ENCODE measurements around the gene APBA2. TPM values are rescaled to one million over a fixed set of nuclear protein-coding genes. Genes with fewer than 3 reads are reported as not detected.

The APBA2 gene
- total RNA-seq, 2 experiments from 2014 or later, result not detected

DNA sequence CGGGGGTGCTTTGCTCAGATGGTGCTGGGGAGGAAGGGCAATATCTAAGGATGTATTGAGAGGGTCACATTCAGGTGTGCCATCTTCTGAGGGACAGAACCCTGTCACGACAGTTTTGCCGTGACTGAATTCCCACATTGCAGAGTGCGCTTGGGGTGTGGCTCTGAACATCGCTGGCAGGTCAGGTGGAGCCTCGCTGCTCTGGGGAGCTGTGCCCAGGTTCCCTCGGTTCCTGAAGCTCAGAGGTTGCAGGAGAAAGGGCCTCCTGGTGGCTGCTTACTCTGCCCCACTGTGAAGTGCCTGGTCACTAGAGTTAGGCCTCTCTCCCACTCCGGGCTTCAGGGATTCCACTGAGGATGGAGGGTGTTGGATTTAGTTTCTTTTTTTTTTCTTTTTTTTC is 51.5 kb downstream of the APBA2 start:
- Histone ChIP-seq H3K4me2 (ENCODE audit: low read length) (no peak overlapping the region), H3K79me2 (ENCODE audit: insufficient read depth, low read depth, low read length) (no peaks in the 10 kb centered on the region), H3K36me3 (ENCODE audit: insufficient read depth, low read length) (no peaks in the 10 kb centered on the region), H3K27ac (ENCODE audit: low read depth, low read length, poor library complexity, severe bottlenecking) (no peak overlapping the region), H2AFZ (ENCODE audit: low read length) (no peak overlapping the region), H3K9me3 (ENCODE audit: low read length) (no peaks in the 10 kb centered on the region), H3K4me1 (ENCODE audit: insufficient read depth, low read length, poor library complexity, severe bottlenecking) (peaks cover 14% of the 10 kb centered on the region), H3K4me3 (ENCODE audit: low read depth, low read length, poor library complexity, severe bottlenecking) (no peak overlapping the region), H3K9me2 (ENCODE audit: insufficient read depth, low read length) (no peaks in the 10 kb centered on the region), H4K20me1 (ENCODE audit: insufficient read depth, low read length) (no peaks in the 10 kb centered on the region)
- BruUV-seq (replicated peaks), result no TSS peak
- TF ChIP-seq, protein P1, sequence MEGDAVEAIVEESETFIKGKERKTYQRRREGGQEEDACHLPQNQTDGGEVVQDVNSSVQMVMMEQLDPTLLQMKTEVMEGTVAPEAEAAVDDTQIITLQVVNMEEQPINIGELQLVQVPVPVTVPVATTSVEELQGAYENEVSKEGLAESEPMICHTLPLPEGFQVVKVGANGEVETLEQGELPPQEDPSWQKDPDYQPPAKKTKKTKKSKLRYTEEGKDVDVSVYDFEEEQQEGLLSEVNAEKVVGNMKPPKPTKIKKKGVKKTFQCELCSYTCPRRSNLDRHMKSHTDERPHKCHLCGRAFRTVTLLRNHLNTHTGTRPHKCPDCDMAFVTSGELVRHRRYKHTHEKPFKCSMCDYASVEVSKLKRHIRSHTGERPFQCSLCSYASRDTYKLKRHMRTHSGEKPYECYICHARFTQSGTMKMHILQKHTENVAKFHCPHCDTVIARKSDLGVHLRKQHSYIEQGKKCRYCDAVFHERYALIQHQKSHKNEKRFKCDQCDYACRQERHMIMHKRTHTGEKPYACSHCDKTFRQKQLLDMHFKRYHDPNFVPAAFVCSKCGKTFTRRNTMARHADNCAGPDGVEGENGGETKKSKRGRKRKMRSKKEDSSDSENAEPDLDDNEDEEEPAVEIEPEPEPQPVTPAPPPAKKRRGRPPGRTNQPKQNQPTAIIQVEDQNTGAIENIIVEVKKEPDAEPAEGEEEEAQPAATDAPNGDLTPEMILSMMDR (conservative IDR thresholded peaks at IDR 0.05; ENCODE audit: low read length), result no peak
- no peak for TF ChIP-seq EZH2phosphoT487 (IDR thresholded peaks at IDR 0.05; ENCODE audit: borderline replicate concordance, low read depth, low read length)
- intact Hi-C loops (cut with micrococcal nuclease; ENCODE audit: unreplicated experiment), result no loop called here
- DNase-seq (ENCODE audit: low spot score), result no peak
- POLR2A ChIA-PET, result interaction anchor here (0.6 to 0.8 kb wide), 2 partner anchors 53 to 127 kb away, joined by 4 read pairs; no protein-coding TSS in a partner anchor
- CTCF ChIA-PET (ENCODE audit: unreplicated experiment), result no interaction called here

GRCh38 chr15:28942046-28942445 is 56.3 kb downstream of the APBA2 start:
- ChIA-PET CTCF (ENCODE audit: unreplicated experiment) (no interaction called here), POLR2A (interaction anchor here (0.6 kb wide), 1 partner anchor 97 kb away, joined by 4 read pairs; no protein-coding TSS in a partner anchor)
- H3K4me1 ChIP-seq (ENCODE audit: insufficient read depth, low read length, poor library complexity, severe bottlenecking), result peaks cover 8% of the 10 kb centered on the region
- H3K27ac ChIP-seq (ENCODE audit: low read depth, low read length, poor library complexity, severe bottlenecking), result no peak overlapping the region
- no peaks in the 10 kb centered on the region for H3K9me3 ChIP-seq (ENCODE audit: low read length)
- H3K36me3 ChIP-seq (ENCODE audit: insufficient read depth, low read length), result no peaks in the 10 kb centered on the region
- intact Hi-C loops (cut with micrococcal nuclease; ENCODE audit: unreplicated experiment), result no loop called here
- H3K4me3 ChIP-seq (ENCODE audit: low read depth, low read length, poor library complexity, severe bottlenecking), result no peak overlapping the region
- H3K79me2 ChIP-seq (ENCODE audit: insufficient read depth, low read depth, low read length), result no peaks in the 10 kb centered on the region
- no TSS peak for BruUV-seq (replicated peaks)
- no peaks in the 10 kb centered on the region for H3K9me2 ChIP-seq (ENCODE audit: insufficient read depth, low read length)
- no peak for DNase-seq (ENCODE audit: low spot score)
- TF ChIP-seq EZH2phosphoT487 (IDR thresholded peaks at IDR 0.05; ENCODE audit: borderline replicate concordance, low read depth, low read length), result no peak
- TF ChIP-seq, protein P1 (conservative IDR thresholded peaks at IDR 0.05; ENCODE audit: low read length), result no peak
- H2AFZ ChIP-seq (ENCODE audit: low read length), result no peak overlapping the region
- H4K20me1 ChIP-seq (ENCODE audit: insufficient read depth, low read length), result no peaks in the 10 kb centered on the region
- H3K4me2 ChIP-seq (ENCODE audit: low read length), result no peak overlapping the region

- no peaks in the 10 kb centered on the region for H3K36me3 ChIP-seq (ENCODE audit: insufficient read depth, low read length)
- peaks cover 8% of the 10 kb centered on the region for H3K4me1 ChIP-seq (ENCODE audit: insufficient read depth, low read length, poor library complexity, severe bottlenecking)
- intact Hi-C loops (cut with micrococcal nuclease; ENCODE audit: unreplicated experiment), result no loop called here
- no peaks in the 10 kb centered on the region for H3K9me3 ChIP-seq (ENCODE audit: low read length)
- DNase-seq (ENCODE audit: low spot score), result no peak
- no peak overlapping the region for H3K27ac ChIP-seq (ENCODE audit: low read depth, low read length, poor library complexity, severe bottlenecking)
- no peak overlapping the region for H3K4me3 ChIP-seq (ENCODE audit: low read depth, low read length, poor library complexity, severe bottlenecking)
- CTCF ChIA-PET (ENCODE audit: unreplicated experiment), result no interaction called here
- H3K4me2 ChIP-seq (ENCODE audit: low read length), result no peak overlapping the region
- H4K20me1 ChIP-seq (ENCODE audit: insufficient read depth, low read length), result no peaks in the 10 kb centered on the region
- POLR2A ChIA-PET, result interaction anchor here (0.6 kb wide), 1 partner anchor 96 kb away, joined by 4 read pairs; no protein-coding TSS in a partner anchor
- no peak for TF ChIP-seq EZH2phosphoT487 (IDR thresholded peaks at IDR 0.05; ENCODE audit: borderline replicate concordance, low read depth, low read length)
- TF ChIP-seq, protein P1 (conservative IDR thresholded peaks at IDR 0.05; ENCODE audit: low read length), result no peak
- no TSS peak for BruUV-seq (replicated peaks)
- no peak overlapping the region for H2AFZ ChIP-seq (ENCODE audit: low read length)
- H3K79me2 ChIP-seq (ENCODE audit: insufficient read depth, low read depth, low read length), result no peaks in the 10 kb centered on the region
- no peaks in the 10 kb centered on the region for H3K9me2 ChIP-seq (ENCODE audit: insufficient read depth, low read length)
These were observed 56.8 kb downstream of the APBA2 start for GRCh38 chr15:28942571-28942970.

Measured in OCI-LY7 (cell line).